ENCODE results near the gene PRPH2. TPM values are rescaled to one million over a fixed set of nuclear protein-coding genes. Genes with fewer than 3 reads are reported as not detected.

The PRPH2 gene
- total RNA-seq, 1 donor from 2014 or later: not detected

DNA sequence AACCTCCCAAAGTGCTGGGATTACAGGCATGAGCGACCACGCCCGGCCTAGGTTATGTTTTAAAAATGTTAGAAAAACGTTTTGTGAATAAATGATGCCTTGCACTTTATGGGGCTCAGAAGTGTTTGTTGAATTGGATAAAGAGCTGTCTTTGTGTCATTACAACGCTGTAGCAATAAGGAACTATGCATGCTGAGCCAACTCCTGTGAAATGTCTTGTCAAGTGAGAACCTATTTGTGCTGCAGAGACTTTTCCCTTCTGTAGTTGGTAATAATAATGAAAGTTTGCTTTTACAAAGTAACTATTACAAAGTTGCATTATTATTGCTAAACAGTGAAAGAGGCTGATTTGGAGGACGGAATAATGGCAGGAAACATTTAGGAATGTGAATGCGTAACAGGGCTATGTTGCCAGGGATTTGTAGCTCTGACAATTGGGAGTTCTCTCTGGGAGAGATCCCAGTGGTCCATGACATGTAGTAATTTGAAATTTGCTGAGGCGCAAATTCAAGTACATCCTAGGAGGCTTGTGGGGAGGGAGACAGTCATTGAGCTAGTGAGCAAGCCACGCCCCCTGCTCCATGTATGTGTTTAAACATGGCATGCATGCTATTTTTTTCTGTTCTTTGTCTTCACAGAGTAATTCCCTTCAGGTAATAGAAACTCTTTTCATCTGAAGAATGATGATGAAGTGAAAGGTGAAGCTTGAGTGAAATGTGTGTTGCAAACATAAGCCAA, 42.7 kb upstream of the PRPH2 start:
- no peak overlapping the region for H3K4me3 ChIP-seq
- no peaks in the 10 kb centered on the region for H3K4me1 ChIP-seq
- H3K36me3 ChIP-seq: no peaks in the 10 kb centered on the region
- intact Hi-C loops (cut with DNase I): loop anchor here (10.0 kb wide), 1 partner anchor 60 kb away; no protein-coding TSS in a partner anchor
- no peaks in the 10 kb centered on the region for H3K27me3 ChIP-seq
- no peaks in the 10 kb centered on the region for H3K9me3 ChIP-seq
- TF ChIP-seq POLR2AphosphoS5 (IDR thresholded peaks at IDR 0.05; ENCODE audit: insufficient read depth in 1 of 2, low read depth in 1 of 2) (no peak), POLR2A (IDR thresholded peaks at IDR 0.05) (no peak)
- no peak overlapping the region for H3K27ac ChIP-seq
- DNase-seq (ENCODE audit: extremely low spot score in 2 of 2): no peak

DNA sequence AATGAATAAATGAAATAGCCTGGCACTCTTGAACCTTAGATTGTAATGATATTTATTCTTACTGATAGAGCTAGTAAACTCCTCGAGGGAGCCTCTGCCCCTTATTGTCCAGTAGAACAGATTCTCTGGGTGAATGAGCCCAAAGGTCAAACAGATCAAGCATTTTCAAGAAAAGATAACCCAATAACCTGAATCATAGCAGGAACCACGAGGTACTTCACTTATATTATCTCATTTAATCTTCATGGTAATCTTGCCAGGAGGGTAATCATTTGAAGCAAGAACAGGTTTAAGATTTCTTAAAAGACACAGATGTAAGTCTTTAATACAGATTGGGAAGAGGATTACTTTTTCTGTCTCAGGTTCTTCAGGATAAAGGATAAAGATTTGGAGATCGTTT, 40.6 kb upstream of the PRPH2 start:
- no peaks in the 10 kb centered on the region for H3K4me1 ChIP-seq
- no peaks in the 10 kb centered on the region for H3K36me3 ChIP-seq
- intact Hi-C loops (cut with DNase I): loop anchor here (10.0 kb wide), 1 partner anchor 62 kb away; no protein-coding TSS in a partner anchor
- TF ChIP-seq POLR2A (IDR thresholded peaks at IDR 0.05) (no peak), POLR2AphosphoS5 (IDR thresholded peaks at IDR 0.05; ENCODE audit: insufficient read depth in 1 of 2, low read depth in 1 of 2) (no peak)
- TF ChIP-seq, protein P1, sequence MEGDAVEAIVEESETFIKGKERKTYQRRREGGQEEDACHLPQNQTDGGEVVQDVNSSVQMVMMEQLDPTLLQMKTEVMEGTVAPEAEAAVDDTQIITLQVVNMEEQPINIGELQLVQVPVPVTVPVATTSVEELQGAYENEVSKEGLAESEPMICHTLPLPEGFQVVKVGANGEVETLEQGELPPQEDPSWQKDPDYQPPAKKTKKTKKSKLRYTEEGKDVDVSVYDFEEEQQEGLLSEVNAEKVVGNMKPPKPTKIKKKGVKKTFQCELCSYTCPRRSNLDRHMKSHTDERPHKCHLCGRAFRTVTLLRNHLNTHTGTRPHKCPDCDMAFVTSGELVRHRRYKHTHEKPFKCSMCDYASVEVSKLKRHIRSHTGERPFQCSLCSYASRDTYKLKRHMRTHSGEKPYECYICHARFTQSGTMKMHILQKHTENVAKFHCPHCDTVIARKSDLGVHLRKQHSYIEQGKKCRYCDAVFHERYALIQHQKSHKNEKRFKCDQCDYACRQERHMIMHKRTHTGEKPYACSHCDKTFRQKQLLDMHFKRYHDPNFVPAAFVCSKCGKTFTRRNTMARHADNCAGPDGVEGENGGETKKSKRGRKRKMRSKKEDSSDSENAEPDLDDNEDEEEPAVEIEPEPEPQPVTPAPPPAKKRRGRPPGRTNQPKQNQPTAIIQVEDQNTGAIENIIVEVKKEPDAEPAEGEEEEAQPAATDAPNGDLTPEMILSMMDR (IDR thresholded peaks at IDR 0.05): no peak
- H3K27me3 ChIP-seq: no peaks in the 10 kb centered on the region
- no peaks in the 10 kb centered on the region for H3K9me3 ChIP-seq
- no peak for DNase-seq (ENCODE audit: extremely low spot score in 2 of 2)
- H3K4me3 ChIP-seq: no peak overlapping the region
- no peak overlapping the region for H3K27ac ChIP-seq

DNA sequence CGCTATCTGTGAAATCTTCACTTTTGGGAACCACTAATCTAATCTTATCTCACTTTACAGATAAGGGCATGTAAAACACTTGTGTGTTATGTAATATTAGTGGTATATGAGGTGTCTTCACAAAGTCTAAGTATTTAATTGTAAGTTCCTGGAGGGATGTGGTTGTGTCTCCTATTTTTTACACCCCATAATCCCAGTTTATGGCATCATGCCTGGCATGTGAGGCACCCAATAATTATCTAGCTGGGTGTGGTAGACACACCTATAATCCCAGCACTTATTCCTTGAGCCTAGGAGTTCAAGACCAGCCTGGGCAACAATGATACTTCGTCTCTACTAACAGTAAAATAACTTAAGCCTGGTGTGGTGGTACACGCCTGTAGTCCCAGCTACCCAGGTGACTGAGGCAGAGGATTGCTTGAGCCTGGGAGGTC, 40.0 kb upstream of the PRPH2 start:
- no peaks in the 10 kb centered on the region for H3K36me3 ChIP-seq

DNA sequence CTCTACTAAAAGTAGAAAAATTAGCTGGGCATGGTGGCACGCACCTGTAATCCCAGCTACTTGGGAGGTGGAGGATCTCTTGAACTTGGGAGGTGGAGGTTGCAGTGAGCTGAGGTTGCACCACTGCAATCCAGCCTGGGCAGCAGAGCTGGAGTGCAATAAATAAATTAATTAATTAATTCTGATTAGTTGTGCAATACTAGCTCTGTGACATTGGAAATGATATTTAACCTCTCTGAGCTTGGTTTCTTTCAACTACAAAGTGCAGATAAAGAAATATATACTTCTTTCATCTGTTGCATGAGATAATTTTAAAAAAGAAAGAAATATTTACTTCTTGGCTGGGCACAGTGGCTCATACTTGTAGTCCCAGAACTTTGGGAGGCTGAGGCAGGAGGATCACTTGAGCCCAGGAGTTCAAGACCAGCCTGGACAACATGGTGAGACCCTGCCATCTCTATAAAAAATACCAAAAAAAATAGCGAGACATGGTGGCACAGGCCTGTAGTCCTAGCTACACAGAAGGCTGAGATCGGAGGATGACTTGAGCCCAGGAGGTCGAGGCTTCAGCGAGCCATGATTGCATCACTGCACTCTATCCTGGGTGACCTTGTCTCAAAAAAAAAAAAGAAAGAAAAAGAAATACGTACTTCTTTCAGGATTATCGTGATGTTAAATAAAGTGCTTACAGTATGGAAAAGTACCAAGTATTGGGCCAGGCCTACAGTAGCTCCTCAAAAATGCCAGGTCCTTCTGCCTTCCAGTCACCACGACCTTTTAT, 39.1 kb upstream of the PRPH2 start:
- no peak overlapping the region for H3K4me3 ChIP-seq
- no peaks in the 10 kb centered on the region for H3K4me1 ChIP-seq
- H3K9me3 ChIP-seq: no peaks in the 10 kb centered on the region
- TF ChIP-seq POLR2AphosphoS5 (IDR thresholded peaks at IDR 0.05; ENCODE audit: insufficient read depth in 1 of 2, low read depth in 1 of 2): no peak
- TF ChIP-seq POLR2A (IDR thresholded peaks at IDR 0.05): no peak
- TF ChIP-seq, protein P1 (IDR thresholded peaks at IDR 0.05): no peak
- no peaks in the 10 kb centered on the region for H3K36me3 ChIP-seq
- no peaks in the 10 kb centered on the region for H3K27me3 ChIP-seq
- H3K27ac ChIP-seq: no peak overlapping the region
- DNase-seq (ENCODE audit: extremely low spot score in 2 of 2): no peak
- intact Hi-C loops (cut with DNase I): loop anchor here (10.0 kb wide), 1 partner anchor 63 kb away; no protein-coding TSS in a partner anchor

More for the DNA sequence above, 40.0 kb upstream of the PRPH2 start:
- Histone ChIP-seq H3K27ac (no peak overlapping the region), H3K4me3 (no peak overlapping the region), H3K4me1 (no peaks in the 10 kb centered on the region), H3K27me3 (no peaks in the 10 kb centered on the region), H3K9me3 (no peaks in the 10 kb centered on the region)
- intact Hi-C loops (cut with DNase I): loop anchor here (10.0 kb wide), 1 partner anchor 62 kb away; no protein-coding TSS in a partner anchor
- no peak for DNase-seq (ENCODE audit: extremely low spot score in 2 of 2)
- no peak for TF ChIP-seq POLR2AphosphoS5 (IDR thresholded peaks at IDR 0.05; ENCODE audit: insufficient read depth in 1 of 2, low read depth in 1 of 2)
- TF ChIP-seq, protein P1 (IDR thresholded peaks at IDR 0.05): no peak
- TF ChIP-seq POLR2A (IDR thresholded peaks at IDR 0.05): no peak

DNA sequence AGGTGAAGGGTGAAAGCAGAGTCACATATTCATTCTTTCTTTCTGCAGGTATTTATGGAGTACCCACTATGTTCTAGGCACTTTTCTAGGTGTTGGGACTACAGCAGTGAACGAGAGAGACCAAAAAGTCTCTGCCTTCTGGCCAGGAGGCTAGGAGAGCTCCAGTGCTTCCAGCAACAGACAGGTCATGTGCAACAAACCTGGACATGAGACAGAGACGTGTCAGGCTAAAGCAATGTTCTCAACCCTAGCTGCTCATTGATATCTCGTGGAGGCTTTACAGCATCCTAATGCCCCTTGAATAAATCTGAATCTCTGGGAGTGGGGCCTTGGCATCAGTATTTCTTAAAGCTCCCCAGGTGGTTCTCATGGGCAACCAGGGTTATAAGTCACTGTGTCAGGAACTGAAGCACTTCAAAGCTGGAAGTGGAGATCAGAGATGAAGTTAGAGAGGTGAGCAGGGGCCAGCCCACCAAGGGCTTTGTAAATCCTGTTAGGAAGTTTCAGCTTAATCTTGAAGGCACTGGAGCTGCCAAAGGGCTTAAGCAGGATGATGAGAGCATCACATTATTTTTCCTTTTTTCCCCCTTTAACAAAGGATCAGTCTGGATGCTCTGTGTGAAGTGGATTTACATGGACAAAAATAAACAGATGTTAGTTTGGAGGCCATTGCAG, 36.5 kb upstream of the PRPH2 start:
- TF ChIP-seq, protein P1 (IDR thresholded peaks at IDR 0.05): no peak
- TF ChIP-seq POLR2A (IDR thresholded peaks at IDR 0.05): no peak
- TF ChIP-seq POLR2AphosphoS5 (IDR thresholded peaks at IDR 0.05; ENCODE audit: insufficient read depth in 1 of 2, low read depth in 1 of 2): no peak
- no peaks in the 10 kb centered on the region for H3K9me3 ChIP-seq
- H3K36me3 ChIP-seq: no peaks in the 10 kb centered on the region
- no peak overlapping the region for H3K4me3 ChIP-seq
- DNase-seq (ENCODE audit: extremely low spot score in 2 of 2): no peak
- no peak overlapping the region for H3K27ac ChIP-seq
- no peaks in the 10 kb centered on the region for H3K27me3 ChIP-seq
- no peaks in the 10 kb centered on the region for H3K4me1 ChIP-seq
- intact Hi-C loops (cut with DNase I): no loop called here
